ENCODE data around the gene PPP2R5D.

The PPP2R5D gene

GRCh38 chr6:43032326-43032725 is 48.0 kb downstream of the PPP2R5D start:
- H3K9ac ChIP-seq (ENCODE audit: insufficient read length, low read depth) = no peak overlapping the region
- TF ChIP-seq YY1 (IDR thresholded peaks at IDR 0.05; ENCODE audit: insufficient read depth, insufficient read length) (no peak), ZNF274 (IDR thresholded peaks at IDR 0.05; ENCODE audit: low read depth, low read length) (no peak), SUZ12 (IDR thresholded peaks at IDR 0.05; ENCODE audit: extremely low read depth, insufficient read depth, insufficient read length) (no peak)
- H3K27me3 ChIP-seq (ENCODE audit: insufficient read depth, insufficient read length) = no peaks in the 10 kb centered on the region
- no peaks in the 10 kb centered on the region for H3K4me1 ChIP-seq (ENCODE audit: insufficient read depth, insufficient read length)
- no peak overlapping the region for H3K4me3 ChIP-seq (ENCODE audit: insufficient read length, low read depth)
- DNase-seq (ENCODE audit: low read depth, low spot score) = no peak
- H3K36me3 ChIP-seq (ENCODE audit: insufficient read depth, insufficient read length, low read length) = peaks cover 71% of the 10 kb centered on the region
- no peaks in the 10 kb centered on the region for H3K9me3 ChIP-seq (ENCODE audit: insufficient read depth, low read length)

- no peak for DNase-seq (ENCODE audit: low read depth, low spot score)
- TF ChIP-seq SUZ12 (IDR thresholded peaks at IDR 0.05; ENCODE audit: extremely low read depth, insufficient read depth, insufficient read length) = no peak
- TF ChIP-seq YY1 (IDR thresholded peaks at IDR 0.05; ENCODE audit: insufficient read depth, insufficient read length) = no peak
- TF ChIP-seq ZNF274 (IDR thresholded peaks at IDR 0.05; ENCODE audit: low read depth, low read length) = no peak
- Histone ChIP-seq H3K9ac (ENCODE audit: insufficient read length, low read depth) (no peak overlapping the region), H3K4me3 (ENCODE audit: insufficient read length, low read depth) (no peak overlapping the region), H3K36me3 (ENCODE audit: insufficient read depth, insufficient read length, low read length) (peaks cover 73% of the 10 kb centered on the region), H3K27me3 (ENCODE audit: insufficient read depth, insufficient read length) (no peaks in the 10 kb centered on the region), H3K9me3 (ENCODE audit: insufficient read depth, low read length) (no peaks in the 10 kb centered on the region), H3K4me1 (ENCODE audit: insufficient read depth, insufficient read length) (no peaks in the 10 kb centered on the region)
These were observed 49.3 kb downstream of the PPP2R5D start for GRCh38 chr6:43033496-43034189.

GRCh38 chr6:43034190-43034525 is 49.8 kb downstream of the PPP2R5D start:
- no peaks in the 10 kb centered on the region for H3K27me3 ChIP-seq (ENCODE audit: insufficient read depth, insufficient read length)
- no peaks in the 10 kb centered on the region for H3K9me3 ChIP-seq (ENCODE audit: insufficient read depth, low read length)
- no peaks in the 10 kb centered on the region for H3K4me1 ChIP-seq (ENCODE audit: insufficient read depth, insufficient read length)
- no peak for TF ChIP-seq SUZ12 (IDR thresholded peaks at IDR 0.05; ENCODE audit: extremely low read depth, insufficient read depth, insufficient read length)
- no peak for TF ChIP-seq ZNF274 (IDR thresholded peaks at IDR 0.05; ENCODE audit: low read depth, low read length)
- TF ChIP-seq YY1 (IDR thresholded peaks at IDR 0.05; ENCODE audit: insufficient read depth, insufficient read length) = no peak
- H3K9ac ChIP-seq (ENCODE audit: insufficient read length, low read depth) = no peak overlapping the region
- H3K4me3 ChIP-seq (ENCODE audit: insufficient read length, low read depth) = no peak overlapping the region
- H3K36me3 ChIP-seq (ENCODE audit: insufficient read depth, insufficient read length, low read length) = peaks cover 73% of the 10 kb centered on the region
- DNase-seq (ENCODE audit: low read depth, low spot score) = no peak

GRCh38 chr6:43035495-43036194 is 51.3 kb downstream of the PPP2R5D start:
- no peak for TF ChIP-seq YY1 (IDR thresholded peaks at IDR 0.05; ENCODE audit: insufficient read depth, insufficient read length)
- no peak for TF ChIP-seq SUZ12 (IDR thresholded peaks at IDR 0.05; ENCODE audit: extremely low read depth, insufficient read depth, insufficient read length)
- no peak for TF ChIP-seq ZNF274 (IDR thresholded peaks at IDR 0.05; ENCODE audit: low read depth, low read length)
- H3K4me1 ChIP-seq (ENCODE audit: insufficient read depth, insufficient read length) = no peaks in the 10 kb centered on the region
- H3K27me3 ChIP-seq (ENCODE audit: insufficient read depth, insufficient read length) = no peaks in the 10 kb centered on the region
- H3K4me3 ChIP-seq (ENCODE audit: insufficient read length, low read depth) = no peak overlapping the region
- DNase-seq (ENCODE audit: low read depth, low spot score) = no peak
- H3K36me3 ChIP-seq (ENCODE audit: insufficient read depth, insufficient read length, low read length) = peaks cover 75% of the 10 kb centered on the region
- H3K9me3 ChIP-seq (ENCODE audit: insufficient read depth, low read length) = no peaks in the 10 kb centered on the region
- no peak overlapping the region for H3K9ac ChIP-seq (ENCODE audit: insufficient read length, low read depth)

GRCh38 chr6:43036712-43037111 is 52.3 kb downstream of the PPP2R5D start:
- no peak for DNase-seq (ENCODE audit: low read depth, low spot score)
- peaks cover 77% of the 10 kb centered on the region for H3K36me3 ChIP-seq (ENCODE audit: insufficient read depth, insufficient read length, low read length)
- H3K4me1 ChIP-seq (ENCODE audit: insufficient read depth, insufficient read length) = no peaks in the 10 kb centered on the region
- no peaks in the 10 kb centered on the region for H3K27me3 ChIP-seq (ENCODE audit: insufficient read depth, insufficient read length)
- TF ChIP-seq ZNF274 (IDR thresholded peaks at IDR 0.05; ENCODE audit: low read depth, low read length) (no peak), YY1 (IDR thresholded peaks at IDR 0.05; ENCODE audit: insufficient read depth, insufficient read length) (no peak), SUZ12 (IDR thresholded peaks at IDR 0.05; ENCODE audit: extremely low read depth, insufficient read depth, insufficient read length) (no peak)
- H3K9me3 ChIP-seq (ENCODE audit: insufficient read depth, low read length) = no peaks in the 10 kb centered on the region
- no peak overlapping the region for H3K9ac ChIP-seq (ENCODE audit: insufficient read length, low read depth)
- H3K4me3 ChIP-seq (ENCODE audit: insufficient read length, low read depth) = no peak overlapping the region

GRCh38 chr6:43037197-43037596 is 52.8 kb downstream of the PPP2R5D start:
- H3K4me1 ChIP-seq (ENCODE audit: insufficient read depth, insufficient read length) = no peaks in the 10 kb centered on the region
- no peak overlapping the region for H3K9ac ChIP-seq (ENCODE audit: insufficient read length, low read depth)
- H3K9me3 ChIP-seq (ENCODE audit: insufficient read depth, low read length) = no peaks in the 10 kb centered on the region
- no peak overlapping the region for H3K4me3 ChIP-seq (ENCODE audit: insufficient read length, low read depth)
- H3K36me3 ChIP-seq (ENCODE audit: insufficient read depth, insufficient read length, low read length) = peaks cover 76% of the 10 kb centered on the region
- TF ChIP-seq SUZ12 (IDR thresholded peaks at IDR 0.05; ENCODE audit: extremely low read depth, insufficient read depth, insufficient read length) (no peak), YY1 (IDR thresholded peaks at IDR 0.05; ENCODE audit: insufficient read depth, insufficient read length) (no peak), ZNF274 (IDR thresholded peaks at IDR 0.05; ENCODE audit: low read depth, low read length) (no peak)
- no peaks in the 10 kb centered on the region for H3K27me3 ChIP-seq (ENCODE audit: insufficient read depth, insufficient read length)
- DNase-seq (ENCODE audit: low read depth, low spot score) = no peak

GRCh38 chr6:43037706-43038105 is 53.3 kb downstream of the PPP2R5D start:
- no peaks in the 10 kb centered on the region for H3K27me3 ChIP-seq (ENCODE audit: insufficient read depth, insufficient read length)
- no peaks in the 10 kb centered on the region for H3K9me3 ChIP-seq (ENCODE audit: insufficient read depth, low read length)
- no peaks in the 10 kb centered on the region for H3K4me1 ChIP-seq (ENCODE audit: insufficient read depth, insufficient read length)
- no peak overlapping the region for H3K9ac ChIP-seq (ENCODE audit: insufficient read length, low read depth)
- no peak for DNase-seq (ENCODE audit: low read depth, low spot score)
- H3K36me3 ChIP-seq (ENCODE audit: insufficient read depth, insufficient read length, low read length) = peaks cover 76% of the 10 kb centered on the region
- no peak overlapping the region for H3K4me3 ChIP-seq (ENCODE audit: insufficient read length, low read depth)
- TF ChIP-seq SUZ12 (IDR thresholded peaks at IDR 0.05; ENCODE audit: extremely low read depth, insufficient read depth, insufficient read length) (no peak), YY1 (IDR thresholded peaks at IDR 0.05; ENCODE audit: insufficient read depth, insufficient read length) (no peak), ZNF274 (IDR thresholded peaks at IDR 0.05; ENCODE audit: low read depth, low read length) (no peak)

Measured in NT2/D1 (cell line).